ENCODE results near the gene TMEM59L. TPM values are rescaled to one million over a fixed set of nuclear protein-coding genes. Genes with fewer than 3 reads are reported as not detected.

TMEM59L gene
- total RNA-seq, 1 donor from 2014 or later: not detected

DNA sequence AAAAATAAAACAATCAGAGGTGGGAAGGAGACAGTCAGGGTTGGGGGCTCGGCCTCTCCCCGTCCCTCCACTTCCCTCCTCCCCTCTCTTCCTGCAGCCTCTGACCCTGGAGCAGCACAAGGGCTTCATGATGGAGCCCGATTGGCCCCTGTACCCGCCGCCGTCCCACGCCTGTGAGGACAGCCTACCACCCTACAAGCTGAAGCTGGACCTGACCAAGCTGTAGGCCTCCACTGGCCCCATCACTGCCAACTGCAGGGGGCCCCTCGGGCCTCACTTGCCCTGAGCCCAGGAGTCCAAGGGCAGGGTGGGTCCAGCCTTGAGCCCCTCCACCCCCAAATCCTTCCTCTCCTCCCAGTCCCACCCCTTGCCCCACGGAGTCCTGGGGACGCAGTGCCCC, 7.6 kb downstream of the TMEM59L start:
- Mint-ChIP-seq H3K27me3 (peaks cover 16% of the 10 kb centered on the region), H3K27ac (no peak overlapping the region), H3K4me1 (no peaks in the 10 kb centered on the region), H3K4me3 (no peak overlapping the region), H3K36me3 (ENCODE audit: low read depth) (no peaks in the 10 kb centered on the region), H3K9me3 (no peaks in the 10 kb centered on the region)
- DNase-seq: no peak
- intact Hi-C loops (cut with micrococcal nuclease): no loop called here
- POLR2A ChIA-PET: no interaction called here
- ATAC-seq (ENCODE audit: low read depth): no peak
- TF ChIP-seq, protein P1, sequence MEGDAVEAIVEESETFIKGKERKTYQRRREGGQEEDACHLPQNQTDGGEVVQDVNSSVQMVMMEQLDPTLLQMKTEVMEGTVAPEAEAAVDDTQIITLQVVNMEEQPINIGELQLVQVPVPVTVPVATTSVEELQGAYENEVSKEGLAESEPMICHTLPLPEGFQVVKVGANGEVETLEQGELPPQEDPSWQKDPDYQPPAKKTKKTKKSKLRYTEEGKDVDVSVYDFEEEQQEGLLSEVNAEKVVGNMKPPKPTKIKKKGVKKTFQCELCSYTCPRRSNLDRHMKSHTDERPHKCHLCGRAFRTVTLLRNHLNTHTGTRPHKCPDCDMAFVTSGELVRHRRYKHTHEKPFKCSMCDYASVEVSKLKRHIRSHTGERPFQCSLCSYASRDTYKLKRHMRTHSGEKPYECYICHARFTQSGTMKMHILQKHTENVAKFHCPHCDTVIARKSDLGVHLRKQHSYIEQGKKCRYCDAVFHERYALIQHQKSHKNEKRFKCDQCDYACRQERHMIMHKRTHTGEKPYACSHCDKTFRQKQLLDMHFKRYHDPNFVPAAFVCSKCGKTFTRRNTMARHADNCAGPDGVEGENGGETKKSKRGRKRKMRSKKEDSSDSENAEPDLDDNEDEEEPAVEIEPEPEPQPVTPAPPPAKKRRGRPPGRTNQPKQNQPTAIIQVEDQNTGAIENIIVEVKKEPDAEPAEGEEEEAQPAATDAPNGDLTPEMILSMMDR (IDR thresholded peaks at IDR 0.05): no peak
- CTCF ChIA-PET: no interaction called here

DNA sequence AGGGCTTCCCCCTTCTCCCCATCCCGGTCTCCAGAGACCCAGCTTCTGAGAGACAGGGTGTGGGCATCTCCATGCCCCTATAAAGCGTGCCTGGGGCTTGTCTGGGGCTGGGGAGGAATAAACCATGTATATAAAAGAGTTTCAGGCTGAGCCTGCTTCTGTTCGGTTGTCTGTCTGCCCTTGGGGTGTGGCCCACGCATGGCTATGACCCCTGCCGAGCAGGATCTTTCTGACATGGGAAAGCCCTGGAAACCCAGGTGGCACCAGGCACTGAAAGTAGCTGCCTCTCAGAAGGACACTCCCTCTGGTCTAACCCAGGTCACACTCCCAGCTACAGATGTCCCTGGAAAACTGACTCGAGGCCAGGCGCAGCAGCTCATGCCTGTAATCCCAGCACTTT, 8.2 kb downstream of the TMEM59L start:
- no peak for ATAC-seq (ENCODE audit: low read depth)
- Mint-ChIP-seq H3K27me3 (peaks cover 11% of the 10 kb centered on the region), H3K9me3 (no peaks in the 10 kb centered on the region), H3K4me3 (no peak overlapping the region), H3K4me1 (no peaks in the 10 kb centered on the region), H3K36me3 (ENCODE audit: low read depth) (no peaks in the 10 kb centered on the region), H3K27ac (no peak overlapping the region)
- CTCF ChIA-PET: no interaction called here
- POLR2A ChIA-PET: interaction anchor here (1.3 kb wide), 1 partner anchor 8 kb away, joined by 4 read pairs; the partner anchor contains the start of gene TMEM59L
- intact Hi-C loops (cut with micrococcal nuclease): no loop called here
- TF ChIP-seq, protein P1 (IDR thresholded peaks at IDR 0.05): no peak
- no peak for DNase-seq

DNA sequence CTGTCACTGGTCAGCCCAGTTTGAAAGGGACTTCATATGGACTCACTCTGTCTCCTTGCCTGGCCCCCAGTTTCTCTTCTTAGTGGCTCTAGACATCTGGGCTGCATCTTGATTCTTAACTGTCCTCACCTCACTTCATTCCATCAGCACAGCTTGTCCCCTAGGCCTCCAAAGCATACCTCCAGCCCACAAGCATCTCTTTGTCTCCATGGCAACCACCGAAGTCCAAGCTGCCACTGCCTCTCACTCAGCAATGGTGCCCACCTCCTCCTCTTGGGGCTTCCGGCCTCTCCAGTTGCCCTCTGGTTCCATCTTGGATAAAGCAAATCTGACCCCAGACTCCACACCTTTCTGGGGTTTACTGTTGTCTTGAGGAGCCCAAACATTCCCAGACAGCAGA, 14.2 kb downstream of the TMEM59L start:
- H3K9me3 Mint-ChIP-seq: no peaks in the 10 kb centered on the region
- H3K27me3 Mint-ChIP-seq: peaks cover 3% of the 10 kb centered on the region
- ChIA-PET POLR2A (no interaction called here), CTCF (no interaction called here)
- H3K4me3 Mint-ChIP-seq: no peak overlapping the region
- no peaks in the 10 kb centered on the region for H3K4me1 Mint-ChIP-seq
- no peaks in the 10 kb centered on the region for H3K36me3 Mint-ChIP-seq (ENCODE audit: low read depth)
- ATAC-seq (ENCODE audit: low read depth) (no peak), DNase-seq (no peak)
- TF ChIP-seq, protein P1 (IDR thresholded peaks at IDR 0.05): no peak
- H3K27ac Mint-ChIP-seq: no peak overlapping the region
- intact Hi-C loops (cut with micrococcal nuclease): no loop called here

DNA sequence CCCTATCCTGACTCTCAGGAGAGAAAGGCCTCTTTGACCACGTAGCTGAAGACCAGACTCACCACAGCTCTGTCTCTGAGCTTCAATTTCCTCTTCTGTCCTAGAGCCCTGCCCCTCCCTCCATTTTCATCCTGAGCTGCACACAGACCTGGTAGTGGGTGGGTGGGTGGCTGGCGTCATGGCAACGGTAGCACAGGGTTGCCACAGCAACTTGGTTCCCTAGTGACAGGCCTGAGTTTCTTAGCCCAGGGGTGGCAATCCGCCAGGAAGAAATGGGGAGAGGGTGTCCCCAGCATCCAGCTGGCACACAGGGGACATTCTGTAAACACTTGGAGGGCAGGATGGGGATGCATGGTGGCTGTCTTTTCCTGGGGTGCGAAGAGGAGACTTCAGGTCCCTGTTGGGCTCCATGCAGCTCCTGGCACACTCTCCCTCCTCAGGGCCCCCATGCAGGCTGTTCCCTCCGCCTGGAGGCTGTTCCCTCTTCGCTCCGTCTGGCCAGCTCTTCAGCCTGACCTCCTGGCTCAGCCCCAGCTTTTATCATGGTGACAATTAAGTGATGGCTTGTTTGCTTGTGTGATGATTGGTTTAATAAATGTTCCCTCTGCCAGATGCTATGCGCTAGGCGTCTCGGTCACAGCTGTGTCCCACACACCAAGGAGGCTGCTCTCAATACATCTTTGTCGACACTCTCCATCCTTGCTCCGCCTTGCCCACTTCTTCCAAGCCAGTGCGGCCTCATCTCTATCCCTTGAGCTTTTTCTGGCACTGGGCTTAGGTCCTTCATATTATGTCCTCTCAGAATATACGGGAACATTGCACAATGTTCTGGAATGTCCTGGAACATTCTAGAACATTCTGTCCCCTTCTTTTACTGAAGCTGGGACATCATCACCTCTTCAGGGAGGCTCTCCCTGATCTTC, 16.8 kb downstream of the TMEM59L start:
- POLR2A ChIA-PET: no interaction called here
- H3K27ac Mint-ChIP-seq: no peak overlapping the region

DNA sequence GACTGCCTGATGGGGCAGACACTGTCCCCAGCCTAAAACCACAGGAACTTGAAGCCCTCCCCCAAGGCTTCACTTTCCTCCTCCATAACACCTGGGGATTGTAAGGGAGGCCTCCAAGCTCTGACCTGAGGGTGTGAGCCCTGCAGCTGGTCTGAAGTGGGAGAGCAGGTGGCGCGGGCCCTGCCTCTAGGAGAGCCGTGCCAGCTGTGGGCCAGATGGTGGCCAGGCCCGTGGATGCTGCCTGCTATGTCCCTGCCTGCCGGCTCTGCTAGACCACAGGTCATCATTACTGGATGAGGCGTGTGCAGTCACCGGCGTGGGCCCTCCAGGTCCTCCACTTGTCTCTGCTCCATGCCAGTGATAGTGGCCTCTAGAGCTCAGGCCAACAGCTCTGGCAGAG, 20.7 kb downstream of the TMEM59L start:
- H3K36me3 Mint-ChIP-seq (ENCODE audit: low read depth): no peaks in the 10 kb centered on the region
- ATAC-seq (ENCODE audit: low read depth) (no peak), DNase-seq (no peak)
- no peaks in the 10 kb centered on the region for H3K9me3 Mint-ChIP-seq
- TF ChIP-seq, protein P1 (IDR thresholded peaks at IDR 0.05): no peak
- CTCF ChIA-PET: no interaction called here
- intact Hi-C loops (cut with micrococcal nuclease): no loop called here
- no peak overlapping the region for H3K27ac Mint-ChIP-seq
- peaks cover 3% of the 10 kb centered on the region for H3K27me3 Mint-ChIP-seq
- H3K4me3 Mint-ChIP-seq: no peak overlapping the region
- H3K4me1 Mint-ChIP-seq: peaks cover 22% of the 10 kb centered on the region
- POLR2A ChIA-PET: no interaction called here

More for the DNA sequence above, 16.8 kb downstream of the TMEM59L start:
- Mint-ChIP-seq H3K27me3 (peaks cover 3% of the 10 kb centered on the region), H3K36me3 (ENCODE audit: low read depth) (no peaks in the 10 kb centered on the region), H3K9me3 (no peaks in the 10 kb centered on the region), H3K4me1 (no peaks in the 10 kb centered on the region), H3K4me3 (no peak overlapping the region)
- intact Hi-C loops (cut with micrococcal nuclease): no loop called here
- DNase-seq (no peak), ATAC-seq (ENCODE audit: low read depth) (no peak)
- CTCF ChIA-PET: no interaction called here
- TF ChIP-seq, protein P1 (IDR thresholded peaks at IDR 0.05): no peak

Measured in activated B cell treated with CpG ODN at 0.5 μM for 24 hours (primary cell).